Measurements from ENCODE around the gene PLA2G4B. TPM values are rescaled to one million over a fixed set of nuclear protein-coding genes. Genes with fewer than 3 reads are reported as not detected.

Gene PLA2G4B
- total RNA-seq, 1 donor from 2014 or later = 8.2 TPM

- ChIA-PET CTCF (no interaction called here), POLR2A (no interaction called here)
- Mint-ChIP-seq H3K36me3 (ENCODE audit: low read depth) (no peaks in the 10 kb centered on the region), H3K27me3 (no peaks in the 10 kb centered on the region), H3K4me3 (no peak overlapping the region), H3K4me1 (peaks cover 38% of the 10 kb centered on the region), H3K27ac (no peak overlapping the region), H3K9me3 (no peaks in the 10 kb centered on the region)
- intact Hi-C loops (cut with micrococcal nuclease) = no loop called here
- no peak for TF ChIP-seq CTCF (IDR thresholded peaks at IDR 0.05)
- no peak for DNase-seq
- ATAC-seq (ENCODE audit: low read depth) = no peak
Observed at GRCh38 chr15:41887893-41888292, 49.2 kb downstream of the PLA2G4B start.

GRCh38 chr15:41888662-41889253 is 50.1 kb downstream of the PLA2G4B start:
- no peak overlapping the region for H3K27ac Mint-ChIP-seq
- H3K4me3 Mint-ChIP-seq = peak overlapping the region; percentile 15
- no peak for ATAC-seq (ENCODE audit: low read depth)
- intact Hi-C loops (cut with micrococcal nuclease) = no loop called here
- DNase-seq = no peak
- peaks cover 42% of the 10 kb centered on the region for H3K4me1 Mint-ChIP-seq
- ChIA-PET POLR2A (no interaction called here), CTCF (no interaction called here)
- no peaks in the 10 kb centered on the region for H3K27me3 Mint-ChIP-seq
- H3K9me3 Mint-ChIP-seq = no peaks in the 10 kb centered on the region
- no peaks in the 10 kb centered on the region for H3K36me3 Mint-ChIP-seq (ENCODE audit: low read depth)
- no peak for TF ChIP-seq CTCF (IDR thresholded peaks at IDR 0.05)

- Mint-ChIP-seq H3K9me3 (no peaks in the 10 kb centered on the region), H3K4me1 (peaks cover 56% of the 10 kb centered on the region), H3K36me3 (ENCODE audit: low read depth) (no peaks in the 10 kb centered on the region), H3K27me3 (no peaks in the 10 kb centered on the region), H3K27ac (no peak overlapping the region), H3K4me3 (no peak overlapping the region)
- intact Hi-C loops (cut with micrococcal nuclease) = no loop called here
- CTCF ChIA-PET = no interaction called here
- no peak for TF ChIP-seq CTCF (IDR thresholded peaks at IDR 0.05)
- ATAC-seq (ENCODE audit: low read depth) = no peak
- DNase-seq = no peak
- POLR2A ChIA-PET = no interaction called here
Observed at GRCh38 chr15:41890050-41890690, 51.5 kb downstream of the PLA2G4B start.

- H3K27ac Mint-ChIP-seq = no peak overlapping the region
- no peak overlapping the region for H3K4me3 Mint-ChIP-seq
- DNase-seq (no peak), ATAC-seq (ENCODE audit: low read depth) (no peak)
- no peaks in the 10 kb centered on the region for H3K27me3 Mint-ChIP-seq
- POLR2A ChIA-PET = interaction anchor here (0.5 kb wide), 1 partner anchor 561 kb away, joined by 4 read pairs; no protein-coding TSS in a partner anchor
- H3K9me3 Mint-ChIP-seq = no peaks in the 10 kb centered on the region
- TF ChIP-seq CTCF (IDR thresholded peaks at IDR 0.05) = no peak
- no peaks in the 10 kb centered on the region for H3K36me3 Mint-ChIP-seq (ENCODE audit: low read depth)
- intact Hi-C loops (cut with micrococcal nuclease) = no loop called here
- CTCF ChIA-PET = no interaction called here
- peaks cover 65% of the 10 kb centered on the region for H3K4me1 Mint-ChIP-seq
Observed at GRCh38 chr15:41891226-41891625, 52.6 kb downstream of the PLA2G4B start.

GRCh38 chr15:41891946-41892345 is 53.3 kb downstream of the PLA2G4B start:
- Mint-ChIP-seq H3K4me3 (no peak overlapping the region), H3K9me3 (no peaks in the 10 kb centered on the region), H3K27ac (no peak overlapping the region), H3K27me3 (no peaks in the 10 kb centered on the region), H3K36me3 (ENCODE audit: low read depth) (no peaks in the 10 kb centered on the region), H3K4me1 (peaks cover 66% of the 10 kb centered on the region)
- ATAC-seq (ENCODE audit: low read depth) (no peak), DNase-seq (no peak)
- ChIA-PET POLR2A (interaction anchor here (0.5 to 0.8 kb wide), 2 partner anchors 11 to 562 kb away, joined by 3 to 4 read pairs; no protein-coding TSS in a partner anchor), CTCF (interaction anchor here (1.8 to 2.4 kb wide), 3 partner anchors 10 to 118 kb away, joined by 4 to 9 read pairs (median 4); partner anchors contain the start of gene MAPKBP1)
- intact Hi-C loops (cut with micrococcal nuclease) = no loop called here
- no peak for TF ChIP-seq CTCF (IDR thresholded peaks at IDR 0.05)
